HG03354 (cell line): ENCODE measurements around the gene DBX1.
"Not testable (repeated sequence)": the region's sequence is repeated elsewhere in the genome, so short reads cannot be mapped to it uniquely, and the experiment has no call there.

Experiments used
- ATAC-seq: cut with Tn5 transposase; IDR thresholded peaks from one replicate; pipeline ENCODE4 v1.9.1; 2021; ENCODE audit warnings: mild to moderate bottlenecking; ENCODE audit not compliant: unreplicated experiment, poor library complexity, severe bottlenecking

The DBX1 gene

GRCh38 chr11:20160425-20161229 lies at the start of gene DBX1:
TSS of gene DBX1 (minus strand) at chr11:20160475. CDS start at chr11:20160324, 151 bp downstream.
- ATAC-seq: no peak

GRCh38 chr11:20208622-20209111 lies 48.4 kb upstream of the DBX1 start:
- no peak for ATAC-seq

GRCh38 chr11:20207781-20208621 lies 47.7 kb upstream of the DBX1 start:
- ATAC-seq: no peak

- no peak for ATAC-seq
Observed at GRCh38 chr11:20205807-20206206, 45.5 kb upstream of the DBX1 start.

GRCh38 chr11:20204681-20205080 lies 44.4 kb upstream of the DBX1 start:
- ATAC-seq: no peak

GRCh38 chr11:20203831-20204230 lies 43.6 kb upstream of the DBX1 start:
- ATAC-seq: no peak

- ATAC-seq: no peak
Observed at GRCh38 chr11:20201231-20201630, 41.0 kb upstream of the DBX1 start.

- not testable (repeated sequence) for ATAC-seq
Observed at GRCh38 chr11:20200331-20200955, 40.2 kb upstream of the DBX1 start.

GRCh38 chr11:20197881-20198280 lies 37.6 kb upstream of the DBX1 start:
- ATAC-seq: peak; percentile 55

GRCh38 chr11:20194470-20194869 lies 34.2 kb upstream of the DBX1 start:
- ATAC-seq: no peak

GRCh38 chr11:20193307-20193706 lies 33.0 kb upstream of the DBX1 start:
- ATAC-seq: no peak

- ATAC-seq: no peak
Observed at GRCh38 chr11:20192641-20193040, 32.4 kb upstream of the DBX1 start.

- no peak for ATAC-seq
Observed at GRCh38 chr11:20192151-20192550, 31.9 kb upstream of the DBX1 start.

GRCh38 chr11:20178976-20179375 lies 18.7 kb upstream of the DBX1 start:
- ATAC-seq: no peak

GRCh38 chr11:20177136-20177535 lies 16.9 kb upstream of the DBX1 start:
- ATAC-seq: no peak

GRCh38 chr11:20172721-20173447 lies 12.6 kb upstream of the DBX1 start:
- no peak for ATAC-seq

GRCh38 chr11:20163783-20164481 lies 3.7 kb upstream of the DBX1 start:
- no peak for ATAC-seq

GRCh38 chr11:20162824-20163782 lies 2.8 kb upstream of the DBX1 start:
- ATAC-seq: no peak
